Uterus (tissue), 4 donors: Measurements from ENCODE around the gene VIPR1. TPM values are rescaled to one million over a fixed set of nuclear protein-coding genes. Genes with fewer than 3 reads are reported as not detected.
"Not testable (repeated sequence)": the region's sequence is repeated elsewhere in the genome, so short reads cannot be mapped to it uniquely, and the experiment has no call there.

Experiments
- DNase-seq, 2 donors: peaks; one replicate each; pipeline ENCODE4 v3.0.0-alpha.2; 2019 to 2020
- H3K27ac ChIP-seq, 2 donors: fragments of 200-600 bp; sonication (generic); 1 replicate in 1 of 2; 2 replicates in 1 of 2; pipeline ENCODE4 v1.5.1; 2016 to 2018
- H3K27me3 ChIP-seq, 2 donors: fragments of 200-600 bp; sonication (generic); one replicate each; pipeline ENCODE4 v1.5.1; 2018 to 2019; ENCODE audit warnings: control low read depth in 1 of 2
- H3K36me3 ChIP-seq, 2 donors: fragments of 200-600 bp; sonication (generic); one replicate each; pipeline ENCODE4 v1.5.1; 2019; ENCODE audit warnings: control low read depth in 1 of 2
- H3K4me1 ChIP-seq, 2 donors: fragments of 200-600 bp; sonication (generic); one replicate each; pipeline ENCODE4 v1.5.1; 2018 to 2019; ENCODE audit warnings: control low read depth in 1 of 2
- H3K4me3 ChIP-seq, 2 donors: fragments of 200-600 bp; sonication (generic); 1 replicate in 1 of 2; 2 replicates in 1 of 2; pipeline ENCODE4 v1.5.1; 2018 to 2019; ENCODE audit warnings: mild to moderate bottlenecking in 1 of 2
- H3K9me3 ChIP-seq, 2 donors: fragments of 200-600 bp; sonication (generic); one replicate each; pipeline ENCODE4 v1.5.1; 2019; ENCODE audit warnings: control low read depth in 1 of 2
- POLR2A ChIP-seq, 2 donors: fragments of 450-650 bp; IDR thresholded peaks; one replicate each; pipeline ENCODE4 v1.6.1; 2016; ENCODE audit warnings: antibody characterized with exemption in 2 of 2, mild to moderate bottlenecking in 1 of 2, moderate library complexity in 1 of 2
- intact Hi-C: fragments of 100-400 bp; cut with DNase I; formaldehyde crosslinking; loops from one replicate; pipeline ENCODE4 v1.15.1; 2023; ENCODE audit warnings: low total_unique reads
- total RNA-seq, 4 donors: library from RNA; depleted of rRNA in 3 of 4; stranded (reverse); fragments of >200 nt in 3 of 4; gene quantifications; one replicate each; pipeline versions ENCODE4 v1.1.0 to v1.2.4, GENCODE V29; 2014 to 2023
- TF ChIP-seq, protein P1 (sequence below), 4 experiments: fragments of 200-600 bp in 2 of 4; fragments of 450-650 bp in 2 of 4; sonication (generic) in 2 of 4; IDR thresholded peaks; one replicate each; pipeline ENCODE4 v1.5.1; 2016 to 2019; ENCODE audit warnings: antibody characterized with exemption in 4 of 4, mild to moderate bottlenecking in 2 of 4, moderate library complexity in 1 of 4
- donor health status: DM: yes; HTN: yes; CAD: no.

VIPR1 gene
- total RNA-seq, 4 donors from 2014 or later: 0.26 to 1.5 (median 0.99) TPM

- intact Hi-C loops: no loop called here
- Histone ChIP-seq H3K27me3 (no peaks in the 10 kb centered on the region), H3K36me3 (no peaks in the 10 kb centered on the region), H3K4me1 (no peaks in the 10 kb centered on the region), H3K4me3 (no peak overlapping the region), H3K9me3 (no peaks in the 10 kb centered on the region), H3K27ac (no peak overlapping the region)
- DNase-seq: no peak
- TF ChIP-seq, protein P1, sequence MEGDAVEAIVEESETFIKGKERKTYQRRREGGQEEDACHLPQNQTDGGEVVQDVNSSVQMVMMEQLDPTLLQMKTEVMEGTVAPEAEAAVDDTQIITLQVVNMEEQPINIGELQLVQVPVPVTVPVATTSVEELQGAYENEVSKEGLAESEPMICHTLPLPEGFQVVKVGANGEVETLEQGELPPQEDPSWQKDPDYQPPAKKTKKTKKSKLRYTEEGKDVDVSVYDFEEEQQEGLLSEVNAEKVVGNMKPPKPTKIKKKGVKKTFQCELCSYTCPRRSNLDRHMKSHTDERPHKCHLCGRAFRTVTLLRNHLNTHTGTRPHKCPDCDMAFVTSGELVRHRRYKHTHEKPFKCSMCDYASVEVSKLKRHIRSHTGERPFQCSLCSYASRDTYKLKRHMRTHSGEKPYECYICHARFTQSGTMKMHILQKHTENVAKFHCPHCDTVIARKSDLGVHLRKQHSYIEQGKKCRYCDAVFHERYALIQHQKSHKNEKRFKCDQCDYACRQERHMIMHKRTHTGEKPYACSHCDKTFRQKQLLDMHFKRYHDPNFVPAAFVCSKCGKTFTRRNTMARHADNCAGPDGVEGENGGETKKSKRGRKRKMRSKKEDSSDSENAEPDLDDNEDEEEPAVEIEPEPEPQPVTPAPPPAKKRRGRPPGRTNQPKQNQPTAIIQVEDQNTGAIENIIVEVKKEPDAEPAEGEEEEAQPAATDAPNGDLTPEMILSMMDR (IDR thresholded peaks at IDR 0.05): no peak
- TF ChIP-seq POLR2A (IDR thresholded peaks at IDR 0.05): no peak
Measured at GRCh38 chr3:42549131-42549530, 46.7 kb downstream of the VIPR1 start.

DNA sequence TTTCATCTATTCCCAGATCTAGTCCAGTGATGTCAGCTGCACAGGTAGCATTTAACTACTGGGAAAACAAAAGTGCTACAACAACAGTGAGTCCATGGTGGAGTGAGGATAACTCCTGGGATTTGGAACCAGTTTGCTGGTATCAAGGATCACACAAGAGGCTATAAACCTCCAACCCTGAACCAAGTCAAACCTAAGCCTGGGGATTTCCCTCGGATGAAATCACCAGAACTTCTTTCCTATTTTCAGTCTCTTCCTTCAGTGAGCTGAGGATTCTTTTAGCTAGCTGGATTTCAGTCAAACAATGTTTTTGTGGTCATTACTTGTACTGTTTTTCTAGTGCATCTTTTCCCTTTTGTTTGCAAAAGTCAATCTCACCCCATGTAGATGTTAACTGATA, 47.8 kb downstream of the VIPR1 start:
- intact Hi-C loops: loop anchor here (5.0 kb wide), 1 partner anchor 458 kb away; the partner anchor contains the start of gene TRAK1
- Histone ChIP-seq H3K4me3 (no peak overlapping the region), H3K9me3 (no peaks in the 10 kb centered on the region), H3K4me1 (no peaks in the 10 kb centered on the region), H3K27ac (no peak overlapping the region), H3K36me3 (no peaks in the 10 kb centered on the region), H3K27me3 (no peaks in the 10 kb centered on the region)
- TF ChIP-seq, protein P1 (IDR thresholded peaks at IDR 0.05): no peak
- no peak for TF ChIP-seq POLR2A (IDR thresholded peaks at IDR 0.05)
- DNase-seq: no peak

GRCh38 chr3:42552830-42553229, 50.4 kb downstream of the VIPR1 start:
- H3K4me1 ChIP-seq: no peaks in the 10 kb centered on the region
- H3K4me3 ChIP-seq: no peak overlapping the region
- no peaks in the 10 kb centered on the region for H3K36me3 ChIP-seq
- intact Hi-C loops: loop anchor here (5.0 kb wide), 1 partner anchor 461 kb away; the partner anchor contains the start of gene TRAK1
- no peaks in the 10 kb centered on the region for H3K9me3 ChIP-seq
- H3K27ac ChIP-seq: no peak overlapping the region
- H3K27me3 ChIP-seq: no peaks in the 10 kb centered on the region
- DNase-seq: no peak
- no peak for TF ChIP-seq POLR2A (IDR thresholded peaks at IDR 0.05)
- TF ChIP-seq, protein P1 (IDR thresholded peaks at IDR 0.05): no peak

GRCh38 chr3:42556089-42556632, 53.7 kb downstream of the VIPR1 start:
- no peak for DNase-seq
- no peaks in the 10 kb centered on the region for H3K4me1 ChIP-seq
- no peaks in the 10 kb centered on the region for H3K9me3 ChIP-seq
- no peak for TF ChIP-seq POLR2A (IDR thresholded peaks at IDR 0.05)
- TF ChIP-seq, protein P1 (IDR thresholded peaks at IDR 0.05): no peak
- intact Hi-C loops: no loop called here
- no peaks in the 10 kb centered on the region for H3K27me3 ChIP-seq
- H3K27ac ChIP-seq: no peak overlapping the region
- H3K36me3 ChIP-seq: no peaks in the 10 kb centered on the region
- no peak overlapping the region for H3K4me3 ChIP-seq

DNA sequence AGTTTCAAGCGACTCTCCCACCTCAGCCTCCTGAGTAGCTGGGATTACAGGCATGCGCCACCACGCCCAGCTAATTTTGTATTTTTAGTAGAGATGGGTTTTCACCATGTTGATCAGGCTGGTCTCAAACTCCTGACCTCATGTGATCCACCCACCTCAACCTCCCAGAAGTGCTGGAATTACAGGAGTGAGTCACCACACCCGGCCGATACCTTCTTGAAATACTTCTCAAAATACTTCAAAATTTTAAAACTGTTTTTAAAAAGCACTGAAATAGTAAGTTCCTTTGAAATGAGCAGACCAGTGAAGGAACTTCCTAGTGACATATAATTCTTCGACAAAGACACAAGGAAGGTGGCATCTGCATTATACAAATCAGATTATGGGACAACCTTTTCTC, 54.4 kb downstream of the VIPR1 start:
- H3K27ac ChIP-seq, DNase-seq, H3K4me1 ChIP-seq, H3K9me3 ChIP-seq, H3K36me3 ChIP-seq, intact Hi-C loops, H3K27me3 ChIP-seq, H3K4me3 ChIP-seq: not testable (repeated sequence)

DNA sequence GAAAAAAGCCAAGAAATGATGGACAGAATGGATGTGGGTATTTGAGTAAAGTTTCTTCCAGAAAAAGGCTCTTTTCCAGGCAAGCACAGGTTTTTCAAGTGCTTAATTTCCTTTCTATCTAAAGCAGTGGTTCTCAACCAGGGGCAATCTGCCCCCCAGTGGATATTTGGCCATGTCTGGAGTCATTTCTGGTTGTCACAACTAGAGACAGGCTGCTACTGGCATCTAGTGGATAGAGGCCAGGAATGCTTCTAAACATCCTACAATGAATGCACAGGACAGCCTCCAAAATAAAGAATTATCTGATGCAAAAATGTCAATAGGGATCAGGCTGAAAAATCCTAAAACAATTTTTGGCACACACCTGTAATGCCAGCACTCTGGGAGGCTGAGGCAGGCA, 55.4 kb downstream of the VIPR1 start:
- no peaks in the 10 kb centered on the region for H3K36me3 ChIP-seq

More for the DNA sequence above, 55.4 kb downstream of the VIPR1 start:
- no peak for TF ChIP-seq POLR2A (IDR thresholded peaks at IDR 0.05)
- TF ChIP-seq, protein P1 (IDR thresholded peaks at IDR 0.05): no peak
- no peak for DNase-seq
- intact Hi-C loops: no loop called here
- no peaks in the 10 kb centered on the region for H3K27me3 ChIP-seq
- H3K27ac ChIP-seq: no peak overlapping the region
- no peaks in the 10 kb centered on the region for H3K9me3 ChIP-seq
- H3K4me1 ChIP-seq: no peaks in the 10 kb centered on the region
- no peak overlapping the region for H3K4me3 ChIP-seq
